ENCODE data around the gene FAM234B.
"Not testable (repeated sequence)": the region's sequence is repeated elsewhere in the genome, so short reads cannot be mapped to it uniquely, and the experiment has no call there.

GRCh38 chr12:13035335-13035734 lies 8.8 kb upstream of the FAM234B start:
- TF ChIP-seq CTCF, POLR2A (IDR thresholded peaks at IDR 0.05): not testable (repeated sequence)
